HL-60 (cell line): Measurements from ENCODE around the gene FAM83G.

ENCODE experiments used
- DNase-seq, 2 experiments: peaks; one replicate each; pipeline ENCODE4 v3.0.0-alpha.2; 2010 to 2020; ENCODE audit warnings: low read depth in 1 of 2, low spot score in 1 of 2
- H3K27ac ChIP-seq: fragments of 250-450 bp; sonication (Bioruptor Pico); replicated peaks from 2 replicates; pipeline ENCODE4 v1.5.1; 2020; ENCODE audit warnings: mild to moderate bottlenecking, moderate library complexity
- H3K27me3 ChIP-seq: fragments of 250-450 bp; sonication (Bioruptor Pico); 2 replicates; pipeline ENCODE4 v1.5.1; 2021; ENCODE audit warnings: mild to moderate bottlenecking, moderate library complexity; ENCODE audit not compliant: insufficient read depth, poor library complexity, severe bottlenecking
- H3K4me3 ChIP-seq: replicated peaks from 2 replicates; pipeline ENCODE4 v1.5.1; 2011; ENCODE audit warnings: mild to moderate bottlenecking, control low read depth, low read length; ENCODE audit not compliant: insufficient read depth
- CTCF ChIP-seq: IDR thresholded peaks from one replicate; pipeline ENCODE4 v1.5.1; 2011; ENCODE audit warnings: low read length, control low read depth, inconsistent platforms; ENCODE audit not compliant: insufficient read depth
- GABPA ChIP-seq: IDR thresholded peaks from 2 replicates; pipeline ENCODE4 v1.6.1; 2012; ENCODE audit warnings: low read depth
- POLR2AphosphoS5 ChIP-seq: IDR thresholded peaks from 2 replicates; pipeline ENCODE4 v1.6.1; 2012; ENCODE audit warnings: low read depth
- REST ChIP-seq: IDR thresholded peaks from 2 replicates; pipeline ENCODE4 v1.6.1; 2012; ENCODE audit warnings: low read depth; ENCODE audit not compliant: insufficient replicate concordance
- SPI1 ChIP-seq: IDR thresholded peaks from 2 replicates; pipeline ENCODE4 v1.6.1; 2012; ENCODE audit warnings: low read depth, mild to moderate bottlenecking, borderline replicate concordance

FAM83G gene

GRCh38 chr17:19001907-19002590 lies 2.5 kb downstream of the FAM83G start:
- H3K27me3 ChIP-seq: no peaks in the 10 kb centered on the region
- H3K4me3 ChIP-seq: no peak overlapping the region
- no peak overlapping the region for H3K27ac ChIP-seq
- TF ChIP-seq GABPA (no peak), REST (no peak), SPI1 (no peak), CTCF (no peak), POLR2AphosphoS5 (no peak)
- no peak for DNase-seq

- no peak for DNase-seq
- Histone ChIP-seq H3K27me3 (no peaks in the 10 kb centered on the region), H3K4me3 (no peak overlapping the region), H3K27ac (no peak overlapping the region)
- no peak for TF ChIP-seq GABPA
- TF ChIP-seq SPI1: no peak
- no peak for TF ChIP-seq CTCF
- no peak for TF ChIP-seq POLR2AphosphoS5
- no peak for TF ChIP-seq REST
Measured at GRCh38 chr17:19000531-19001325, 3.8 kb downstream of the FAM83G start.

- Histone ChIP-seq H3K4me3 (no peak overlapping the region), H3K27ac (no peak overlapping the region), H3K27me3 (no peaks in the 10 kb centered on the region)
- DNase-seq: no peak
- TF ChIP-seq GABPA (no peak), POLR2AphosphoS5 (no peak), SPI1 (no peak), CTCF (no peak), REST (no peak)
Measured at GRCh38 chr17:18999911-19000310, 4.7 kb downstream of the FAM83G start.
